GM13976 (cell line): ENCODE data around the gene AIMP1.

Source experiments
- DNase-seq: peaks from one replicate; pipeline ENCODE4 v3.0.0; 2012; ENCODE audit warnings: low spot score
- CTCF ChIP-seq: IDR thresholded peaks from 2 replicates; pipeline ENCODE4 v1.5.1; 2012; ENCODE audit warnings: borderline replicate concordance, mild to moderate bottlenecking; ENCODE audit not compliant: insufficient read depth; ENCODE audit errors: extremely low read depth, missing control alignments, control extremely low read depth
- in situ Hi-C: fragments of 300-500 bp; cut with MboI; formaldehyde crosslinking; loops from one replicate; pipeline ENCODE4 v1.12.0; 2022; ENCODE audit warnings: low sequenced_read_pairs, mixed read lengths, inconsistent platforms; ENCODE audit not compliant: unreplicated experiment

The AIMP1 gene

GRCh38 chr4:106340774-106341173 is 24.4 kb downstream of the AIMP1 start:
- in situ Hi-C loops: no loop called here

GRCh38 chr4:106343865-106344646 is 27.7 kb downstream of the AIMP1 start:
- no peak for TF ChIP-seq CTCF
- DNase-seq: no peak
- in situ Hi-C loops: no loop called here

More at GRCh38 chr4:106340774-106341173, 24.4 kb downstream of the AIMP1 start:
- TF ChIP-seq CTCF: no peak
- no peak for DNase-seq

- in situ Hi-C loops: no loop called here
- DNase-seq: no peak
- TF ChIP-seq CTCF: no peak
These were observed 28.3 kb downstream of the AIMP1 start for GRCh38 chr4:106344647-106344970.

GRCh38 chr4:106347167-106347566 is 30.8 kb downstream of the AIMP1 start:
- in situ Hi-C loops: no loop called here
- no peak for TF ChIP-seq CTCF
- DNase-seq: no peak

- no peak for TF ChIP-seq CTCF
- in situ Hi-C loops: loop anchor here (25.0 kb wide), 1 partner anchor 836 kb away; no protein-coding TSS in a partner anchor
- no peak for DNase-seq
These were observed 34.7 kb downstream of the AIMP1 start for GRCh38 chr4:106351016-106351415.

GRCh38 chr4:106353786-106354185 is 37.4 kb downstream of the AIMP1 start:
- in situ Hi-C loops: loop anchor here (25.0 kb wide), 1 partner anchor 834 kb away; no protein-coding TSS in a partner anchor
- no peak for DNase-seq
- TF ChIP-seq CTCF: no peak
